ENCODE measurements around the gene XPO5.
"Not testable (repeated sequence)": the region's sequence is repeated elsewhere in the genome, so short reads cannot be mapped to it uniquely, and the experiment has no call there.

The XPO5 gene

GRCh38 chr6:43570876-43571441, 4.9 kb downstream of the XPO5 start:
- in situ Hi-C loops (cut with MboI; ENCODE audit: low sequenced_read_pairs), result no loop called here
- no peaks in the 10 kb centered on the region for H3K9me3 ChIP-seq
- DNase-seq (ENCODE audit: low spot score in 2 of 2), result no peak
- no peaks in the 10 kb centered on the region; the same call in 1 of the 2 replicates for H3K4me1 ChIP-seq
- H3K36me3 ChIP-seq (replicated peaks), result peaks cover 68% of the 10 kb centered on the region
- no peak overlapping the region for H3K4me3 ChIP-seq
- H3K27me3 ChIP-seq (ENCODE audit: low read depth), result no peaks in the 10 kb centered on the region

- Histone ChIP-seq H3K9me3 (no peaks in the 10 kb centered on the region), H3K36me3 (replicated peaks) (peaks cover 95% of the 10 kb centered on the region), H3K27me3 (ENCODE audit: low read depth) (no peaks in the 10 kb centered on the region), H3K4me3 (no peak overlapping the region), H3K4me1 (no peaks in the 10 kb centered on the region)
- DNase-seq (ENCODE audit: low spot score in 2 of 2), result no peak
- in situ Hi-C loops (cut with MboI; ENCODE audit: low sequenced_read_pairs), result no loop called here
Measured at GRCh38 chr6:43559328-43559727, 16.5 kb downstream of the XPO5 start.

DNA sequence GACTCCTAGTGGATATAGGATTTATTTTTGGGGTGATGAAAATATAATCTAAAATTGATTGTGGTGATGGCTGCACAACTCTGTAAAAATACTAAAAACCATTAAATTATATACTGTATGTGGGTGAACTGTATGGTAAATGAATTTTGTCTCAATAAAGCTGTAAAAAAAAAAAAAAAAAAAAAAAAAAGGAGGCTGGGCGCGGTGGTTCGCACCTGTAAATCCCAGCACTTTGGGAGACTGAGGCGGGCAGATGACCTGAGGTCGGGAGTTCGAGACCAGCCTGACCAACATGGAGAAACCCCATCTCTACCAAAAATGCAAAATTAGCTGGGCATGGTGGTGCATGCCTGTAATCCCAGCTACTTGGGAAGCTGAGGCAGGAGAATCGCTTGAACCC, 18.2 kb downstream of the XPO5 start:
- H3K4me3 ChIP-seq; DNase-seq (ENCODE audit: low spot score in 2 of 2); H3K27me3 ChIP-seq (ENCODE audit: low read depth); H3K4me1 ChIP-seq; H3K9me3 ChIP-seq; in situ Hi-C loops (cut with MboI; ENCODE audit: low sequenced_read_pairs): not testable (repeated sequence)
- H3K36me3 ChIP-seq (replicated peaks), result peaks cover 92% of the 10 kb centered on the region

DNA sequence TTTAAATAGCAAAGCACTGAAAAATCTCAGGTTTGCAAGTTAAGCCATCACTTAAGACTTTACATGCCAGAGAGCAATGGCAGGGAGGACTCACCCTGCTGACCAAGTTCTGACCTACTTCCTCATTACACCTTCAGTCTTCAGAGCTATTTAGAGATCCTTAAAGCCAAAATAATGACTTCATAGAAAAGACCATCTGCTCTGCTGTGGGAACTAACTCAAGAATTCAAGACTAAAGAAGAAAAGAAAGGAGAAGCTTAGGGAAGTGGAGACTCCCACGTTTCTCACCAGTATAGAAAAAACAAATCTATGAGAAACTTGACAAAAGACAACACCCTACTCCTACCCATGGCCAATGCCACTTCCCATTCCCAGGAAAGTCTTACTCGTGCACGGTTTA, 28.6 kb downstream of the XPO5 start:
- H3K27me3 ChIP-seq (ENCODE audit: low read depth), result no peaks in the 10 kb centered on the region
- H3K9me3 ChIP-seq, result no peaks in the 10 kb centered on the region
- DNase-seq (ENCODE audit: low spot score in 2 of 2), result no peak
- H3K36me3 ChIP-seq (replicated peaks), result peaks cover 99% of the 10 kb centered on the region
- H3K4me3 ChIP-seq, result no peak overlapping the region
- H3K4me1 ChIP-seq, result no peaks in the 10 kb centered on the region
- in situ Hi-C loops (cut with MboI; ENCODE audit: low sequenced_read_pairs), result no loop called here

GRCh38 chr6:43544461-43544860, 31.4 kb downstream of the XPO5 start:
- in situ Hi-C loops (cut with MboI; ENCODE audit: low sequenced_read_pairs), result no loop called here
- no peak overlapping the region for H3K4me3 ChIP-seq
- DNase-seq (ENCODE audit: low spot score in 2 of 2), result no peak
- no peaks in the 10 kb centered on the region for H3K9me3 ChIP-seq
- H3K36me3 ChIP-seq (replicated peaks), result peaks cover 90% of the 10 kb centered on the region
- no peaks in the 10 kb centered on the region for H3K27me3 ChIP-seq (ENCODE audit: low read depth)
- no peaks in the 10 kb centered on the region for H3K4me1 ChIP-seq

- Histone ChIP-seq H3K4me1 (no peaks in the 10 kb centered on the region), H3K9me3 (no peaks in the 10 kb centered on the region), H3K4me3 (no peak overlapping the region), H3K27me3 (ENCODE audit: low read depth) (no peaks in the 10 kb centered on the region), H3K36me3 (replicated peaks) (peaks cover 85% of the 10 kb centered on the region)
- DNase-seq (ENCODE audit: low spot score in 2 of 2), result no peak
- in situ Hi-C loops (cut with MboI; ENCODE audit: low sequenced_read_pairs), result no loop called here
Measured at GRCh38 chr6:43541774-43542471, 33.9 kb downstream of the XPO5 start.

DNA sequence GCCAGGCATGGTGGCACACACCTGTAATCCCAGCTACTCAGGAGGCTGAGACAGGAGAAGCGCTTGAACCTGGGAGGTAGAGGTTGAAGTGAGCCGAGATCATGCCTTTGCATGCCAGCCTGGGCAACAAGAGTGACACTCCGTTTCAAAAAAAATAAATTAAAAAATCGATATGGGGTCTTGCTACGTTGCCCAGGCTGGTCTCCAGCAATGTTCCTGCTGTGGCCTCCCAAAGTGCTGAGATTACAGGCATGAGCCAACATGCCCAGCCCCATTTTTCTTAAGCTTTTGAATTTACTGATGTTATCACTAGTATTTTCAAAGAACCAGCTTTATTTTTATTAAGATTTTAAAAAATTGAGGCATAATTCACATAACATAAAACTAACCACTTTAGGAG, 35.3 kb downstream of the XPO5 start:
- Histone ChIP-seq H3K4me1 (no peaks in the 10 kb centered on the region), H3K9me3 (no peaks in the 10 kb centered on the region), H3K4me3 (no peak overlapping the region), H3K27me3 (ENCODE audit: low read depth) (no peaks in the 10 kb centered on the region), H3K36me3 (replicated peaks) (peaks cover 74% of the 10 kb centered on the region)
- no peak for DNase-seq (ENCODE audit: low spot score in 2 of 2)
- in situ Hi-C loops (cut with MboI; ENCODE audit: low sequenced_read_pairs), result no loop called here

GRCh38 chr6:43539409-43539808, 36.4 kb downstream of the XPO5 start:
- H3K9me3 ChIP-seq; H3K4me3 ChIP-seq; in situ Hi-C loops (cut with MboI; ENCODE audit: low sequenced_read_pairs); DNase-seq (ENCODE audit: low spot score in 2 of 2); H3K4me1 ChIP-seq; H3K27me3 ChIP-seq (ENCODE audit: low read depth): not testable (repeated sequence)
- peaks cover 71% of the 10 kb centered on the region for H3K36me3 ChIP-seq (replicated peaks)

- H3K27me3 ChIP-seq (ENCODE audit: low read depth); DNase-seq (ENCODE audit: low spot score in 2 of 2); in situ Hi-C loops (cut with MboI; ENCODE audit: low sequenced_read_pairs); H3K9me3 ChIP-seq; H3K4me3 ChIP-seq; H3K4me1 ChIP-seq: not testable (repeated sequence)
- H3K36me3 ChIP-seq (replicated peaks), result peaks cover 71% of the 10 kb centered on the region
Measured at GRCh38 chr6:43538986-43539385, 36.9 kb downstream of the XPO5 start.

DNA sequence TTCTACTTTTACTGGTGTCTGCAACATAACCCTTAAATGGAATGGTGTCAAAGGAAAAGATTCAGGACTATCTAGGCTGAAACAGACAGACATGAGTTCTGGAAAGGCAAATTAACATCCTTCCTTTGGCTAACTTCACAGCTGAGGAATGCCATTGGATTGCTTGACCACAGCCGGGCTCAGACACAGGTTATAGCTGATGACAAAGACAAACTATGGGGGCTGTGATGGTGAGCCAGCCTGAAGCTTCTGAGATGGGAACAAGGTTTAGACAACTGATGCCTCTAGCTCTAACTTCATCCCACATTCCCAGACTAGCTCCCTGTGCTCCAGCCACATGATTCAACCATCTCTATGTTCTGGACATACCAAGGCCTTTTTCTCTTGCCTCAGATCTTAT, 43.6 kb downstream of the XPO5 start:
- Histone ChIP-seq H3K27me3 (ENCODE audit: low read depth) (no peaks in the 10 kb centered on the region), H3K36me3 (replicated peaks) (peaks cover 76% of the 10 kb centered on the region), H3K4me1 (no peaks in the 10 kb centered on the region), H3K9me3 (no peaks in the 10 kb centered on the region), H3K4me3 (no peak overlapping the region)
- no peak for DNase-seq (ENCODE audit: low spot score in 2 of 2)
- in situ Hi-C loops (cut with MboI; ENCODE audit: low sequenced_read_pairs), result no loop called here

- H3K9me3 ChIP-seq, result no peaks in the 10 kb centered on the region
- DNase-seq (ENCODE audit: low spot score in 2 of 2), result no peak
- no peaks in the 10 kb centered on the region for H3K4me1 ChIP-seq
- no peaks in the 10 kb centered on the region for H3K27me3 ChIP-seq (ENCODE audit: low read depth)
- no peak overlapping the region for H3K4me3 ChIP-seq
- peaks cover 96% of the 10 kb centered on the region for H3K36me3 ChIP-seq (replicated peaks)
- in situ Hi-C loops (cut with MboI; ENCODE audit: low sequenced_read_pairs), result no loop called here
Measured at GRCh38 chr6:43524483-43524961, 51.3 kb downstream of the XPO5 start.

DNA sequence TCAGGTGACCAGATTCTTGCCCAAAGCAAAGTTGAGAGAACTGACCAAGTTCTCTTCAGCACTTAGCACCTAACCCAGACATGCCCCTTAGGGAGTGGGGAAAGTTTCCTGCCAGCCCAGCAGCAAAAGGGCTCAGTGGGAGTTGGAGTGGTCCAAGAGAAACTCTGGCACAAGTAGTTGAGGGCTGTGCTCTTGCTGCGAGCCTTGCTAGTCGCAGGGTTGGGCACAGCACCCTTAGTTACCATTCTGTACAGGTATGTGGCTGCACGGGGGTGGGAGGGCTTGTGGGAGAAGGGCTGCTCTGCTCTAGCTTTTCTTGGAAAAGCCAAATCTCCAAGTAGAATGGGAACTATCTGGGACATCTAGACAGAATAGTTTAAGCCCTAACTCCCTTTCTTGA, 52.6 kb downstream of the XPO5 start:
- in situ Hi-C loops (cut with MboI; ENCODE audit: low sequenced_read_pairs), result no loop called here
- peaks cover 96% of the 10 kb centered on the region for H3K36me3 ChIP-seq (replicated peaks)
- H3K4me3 ChIP-seq, result no peak overlapping the region
- no peaks in the 10 kb centered on the region for H3K27me3 ChIP-seq (ENCODE audit: low read depth)
- H3K4me1 ChIP-seq, result peaks cover 6% of the 10 kb centered on the region
- H3K9me3 ChIP-seq, result no peaks in the 10 kb centered on the region
- DNase-seq (ENCODE audit: low spot score in 2 of 2), result no peak

- Histone ChIP-seq H3K4me1 (peaks cover 6% of the 10 kb centered on the region), H3K27me3 (ENCODE audit: low read depth) (no peaks in the 10 kb centered on the region), H3K36me3 (replicated peaks) (peaks cover 90% of the 10 kb centered on the region), H3K9me3 (no peaks in the 10 kb centered on the region), H3K4me3 (no peak overlapping the region)
- in situ Hi-C loops (cut with MboI; ENCODE audit: low sequenced_read_pairs), result no loop called here
- DNase-seq (ENCODE audit: low spot score in 2 of 2), result no peak
Measured at GRCh38 chr6:43522547-43523261, 53.1 kb downstream of the XPO5 start.

DNA sequence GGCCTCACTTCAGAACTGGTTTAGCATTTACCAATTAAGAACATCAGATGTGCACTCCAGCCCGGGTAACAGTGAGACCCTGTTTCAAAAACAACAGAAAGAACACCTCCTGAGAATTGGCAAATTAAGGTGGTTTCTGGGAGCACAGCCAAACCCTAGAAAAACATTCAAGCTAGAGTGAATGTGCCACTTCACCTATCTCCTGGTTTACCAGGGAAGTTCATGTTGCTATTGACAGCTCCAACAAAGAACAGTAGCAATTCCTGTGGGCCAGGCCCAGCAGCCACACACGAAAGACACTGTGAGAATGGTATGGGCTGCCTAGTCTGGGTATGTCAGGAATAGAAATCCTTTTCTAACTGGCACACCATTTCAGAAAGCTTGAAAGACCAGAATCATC, 54.0 kb downstream of the XPO5 start:
- DNase-seq (ENCODE audit: low spot score in 2 of 2), result no peak
- in situ Hi-C loops (cut with MboI; ENCODE audit: low sequenced_read_pairs), result no loop called here
- Histone ChIP-seq H3K27me3 (ENCODE audit: low read depth) (no peaks in the 10 kb centered on the region), H3K36me3 (replicated peaks) (peaks cover 85% of the 10 kb centered on the region), H3K4me1 (peaks cover 6% of the 10 kb centered on the region), H3K4me3 (no peak overlapping the region), H3K9me3 (no peaks in the 10 kb centered on the region)

All from HAP-1 (cell line).